ENCODE data around the gene ATG9A.

- TF ChIP-seq CTCF (IDR thresholded peaks at IDR 0.05) (no peak), ZFX (IDR thresholded peaks at IDR 0.05; ENCODE audit: borderline replicate concordance) (no peak)
Observed at GRCh38 chr2:219180961-219181360, 48.5 kb downstream of the ATG9A start.

All from 22Rv1 (cell line).